ENCODE data around the gene HIVEP3.

The HIVEP3 gene

DNA sequence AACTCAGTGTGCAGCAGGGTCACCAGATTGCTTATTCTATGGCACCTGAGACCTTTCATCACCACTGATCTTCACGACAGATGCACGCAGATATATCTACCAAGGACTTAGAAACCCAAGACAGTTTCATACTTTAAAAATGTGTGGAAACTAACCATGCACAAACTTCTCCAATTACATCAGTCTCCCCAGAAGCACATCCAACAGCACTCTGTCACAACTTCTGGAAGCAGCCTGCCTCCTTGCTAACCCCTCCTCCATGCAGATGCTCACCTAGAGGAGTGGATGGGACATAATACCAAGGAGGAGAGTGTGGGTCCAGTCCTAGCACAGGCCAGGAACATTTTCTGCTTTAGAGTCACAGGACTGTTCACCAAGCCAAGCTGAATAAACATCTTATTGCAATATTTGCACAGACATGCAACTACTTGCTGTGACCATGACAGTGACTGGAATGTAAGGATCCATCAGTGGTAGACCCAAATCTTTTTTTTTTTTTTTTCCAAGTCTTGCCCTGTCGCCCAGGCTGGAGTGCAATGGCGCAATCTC lies 69.4 kb downstream of the HIVEP3 start:
- DNase-seq (ENCODE audit: low read depth in 1 of 2, low spot score in 1 of 2), result no peak

GRCh38 chr1:41848216-41848952 lies 70.3 kb downstream of the HIVEP3 start:
- DNase-seq (ENCODE audit: low read depth in 1 of 2, low spot score in 1 of 2), result no peak

- no peak for DNase-seq (ENCODE audit: low read depth in 1 of 2, low spot score in 1 of 2)
These were observed 71.0 kb downstream of the HIVEP3 start for GRCh38 chr1:41847733-41848132.

GRCh38 chr1:41846625-41847405 lies 71.9 kb downstream of the HIVEP3 start:
- no peak for DNase-seq (ENCODE audit: low read depth in 1 of 2, low spot score in 1 of 2)

GRCh38 chr1:41844781-41845272 lies 73.9 kb downstream of the HIVEP3 start:
- DNase-seq (ENCODE audit: low read depth in 1 of 2, low spot score in 1 of 2), result no peak

DNA sequence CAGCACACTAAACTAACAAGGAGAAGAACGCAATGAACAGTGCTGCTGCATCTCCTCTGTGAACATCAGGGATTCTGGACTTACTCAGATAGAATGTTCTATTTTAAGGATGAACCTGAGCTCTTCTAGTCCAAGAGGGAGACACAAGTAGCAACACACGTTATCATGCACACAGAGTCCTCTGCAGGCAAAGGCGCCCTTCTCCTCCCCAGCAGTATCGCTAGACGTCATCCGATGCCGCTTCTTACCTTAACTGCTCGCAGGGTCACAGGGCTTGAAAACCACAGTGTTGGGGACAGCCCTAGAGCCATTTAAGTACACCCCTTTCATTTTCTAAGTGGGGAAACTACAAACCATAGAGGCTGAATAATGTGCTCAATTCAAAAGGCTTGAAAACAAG lies 74.5 kb downstream of the HIVEP3 start:
- DNase-seq (ENCODE audit: low read depth in 1 of 2, low spot score in 1 of 2), result no peak

DNA sequence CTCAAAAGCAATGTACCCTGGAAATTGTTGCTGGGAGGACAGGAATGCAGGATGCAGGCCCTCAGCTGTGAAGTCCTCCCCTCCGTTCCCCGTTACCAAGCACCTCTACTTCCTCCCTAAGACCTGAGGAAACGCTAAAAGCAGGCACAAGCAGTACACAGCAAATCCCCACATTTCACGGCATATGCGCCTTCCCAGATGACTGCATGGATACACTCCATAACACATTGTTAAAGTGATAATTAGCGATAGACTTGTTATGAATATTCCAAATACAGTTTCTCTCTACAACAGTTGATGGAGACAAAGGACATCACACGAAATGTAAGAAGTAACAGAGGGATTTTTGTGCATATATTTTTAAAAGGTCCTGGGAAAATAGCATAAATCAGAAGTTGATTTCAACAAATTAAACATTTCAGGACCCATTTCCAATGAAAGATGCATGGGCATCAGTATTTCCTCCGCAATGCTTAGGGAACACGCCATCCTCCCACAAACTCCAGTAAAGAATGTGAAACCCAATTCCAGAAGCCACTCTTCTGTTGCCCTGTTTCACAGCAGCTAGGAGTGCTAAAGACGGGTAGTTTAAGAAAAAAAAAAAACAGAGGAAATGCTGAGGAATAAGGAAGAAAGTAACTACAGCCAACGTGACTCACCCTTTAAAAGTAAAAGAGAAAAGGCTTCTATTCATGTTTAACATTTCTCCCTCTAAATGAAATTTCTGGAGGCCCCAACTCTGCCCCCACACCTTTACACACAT lies 75.5 kb downstream of the HIVEP3 start:
- no peak for DNase-seq (ENCODE audit: low read depth in 1 of 2, low spot score in 1 of 2)

- no peak for DNase-seq (ENCODE audit: low read depth in 1 of 2, low spot score in 1 of 2)
These were observed 76.4 kb downstream of the HIVEP3 start for GRCh38 chr1:41842326-41842725.

- DNase-seq (ENCODE audit: low read depth in 1 of 2, low spot score in 1 of 2), result no peak
These were observed 78.0 kb downstream of the HIVEP3 start for GRCh38 chr1:41840592-41841246.

- no peak for DNase-seq (ENCODE audit: low read depth in 1 of 2, low spot score in 1 of 2)
These were observed 80.5 kb downstream of the HIVEP3 start for GRCh38 chr1:41838266-41838665.

GRCh38 chr1:41837691-41838090 lies 81.0 kb downstream of the HIVEP3 start:
- DNase-seq (ENCODE audit: low read depth in 1 of 2, low spot score in 1 of 2), result no peak

- DNase-seq (ENCODE audit: low read depth in 1 of 2, low spot score in 1 of 2), result no peak
These were observed 83.2 kb downstream of the HIVEP3 start for GRCh38 chr1:41835485-41835884.

- no peak for DNase-seq (ENCODE audit: low read depth in 1 of 2, low spot score in 1 of 2)
These were observed 85.2 kb downstream of the HIVEP3 start for GRCh38 chr1:41833519-41834000.

DNA sequence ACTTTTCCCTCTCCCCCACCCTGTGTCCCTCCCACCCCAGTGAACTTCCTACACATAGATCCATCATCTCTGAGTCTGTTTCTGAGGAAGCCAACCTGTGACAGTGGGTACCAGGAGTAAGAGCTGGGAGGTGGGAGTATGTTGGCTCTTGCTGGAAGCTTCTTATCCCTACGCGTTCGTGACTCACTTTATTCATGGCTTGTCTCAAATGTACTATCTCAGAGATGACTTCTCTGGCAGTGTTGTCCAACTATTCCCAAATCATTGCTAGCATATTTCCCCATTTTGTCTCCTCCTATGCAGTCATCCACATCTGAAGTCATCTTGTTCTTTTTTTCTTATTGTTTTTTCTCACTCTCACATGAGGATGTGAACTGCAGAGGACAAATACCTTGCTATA lies 88.0 kb downstream of the HIVEP3 start:
- DNase-seq (ENCODE audit: low read depth in 1 of 2, low spot score in 1 of 2), result no peak

- DNase-seq (ENCODE audit: low read depth in 1 of 2, low spot score in 1 of 2), result no peak
These were observed 90.6 kb downstream of the HIVEP3 start for GRCh38 chr1:41827991-41828570.

DNA sequence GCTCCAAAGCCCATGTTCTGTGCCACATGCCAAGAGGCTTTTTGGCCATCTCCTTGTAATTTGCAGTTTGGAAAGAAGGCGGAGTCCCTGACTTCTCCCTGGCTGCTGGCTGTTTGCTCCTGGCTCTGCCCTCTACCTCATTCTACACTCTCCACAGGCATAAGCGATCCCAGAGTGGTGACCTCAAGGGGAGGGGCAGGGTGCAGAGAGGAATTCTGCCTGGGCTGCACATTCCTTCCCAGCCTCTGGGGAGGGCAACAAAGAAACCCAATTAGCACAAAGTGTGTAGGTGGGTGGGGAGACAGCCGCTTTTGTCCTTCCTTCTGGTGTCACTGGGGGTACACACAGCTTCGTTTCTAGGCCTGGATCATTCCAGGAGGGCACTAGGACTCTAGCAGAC lies 95.3 kb downstream of the HIVEP3 start:
- DNase-seq (ENCODE audit: low read depth in 1 of 2, low spot score in 1 of 2), result no peak

GRCh38 chr1:41822866-41823265 lies 95.9 kb downstream of the HIVEP3 start:
- no peak for DNase-seq (ENCODE audit: low read depth in 1 of 2, low spot score in 1 of 2)

- DNase-seq (ENCODE audit: low read depth in 1 of 2, low spot score in 1 of 2), result no peak
These were observed 98.9 kb downstream of the HIVEP3 start for GRCh38 chr1:41819843-41820242.

GRCh38 chr1:41819069-41819468 lies 99.7 kb downstream of the HIVEP3 start:
- DNase-seq (ENCODE audit: low read depth in 1 of 2, low spot score in 1 of 2), result no peak

DNA sequence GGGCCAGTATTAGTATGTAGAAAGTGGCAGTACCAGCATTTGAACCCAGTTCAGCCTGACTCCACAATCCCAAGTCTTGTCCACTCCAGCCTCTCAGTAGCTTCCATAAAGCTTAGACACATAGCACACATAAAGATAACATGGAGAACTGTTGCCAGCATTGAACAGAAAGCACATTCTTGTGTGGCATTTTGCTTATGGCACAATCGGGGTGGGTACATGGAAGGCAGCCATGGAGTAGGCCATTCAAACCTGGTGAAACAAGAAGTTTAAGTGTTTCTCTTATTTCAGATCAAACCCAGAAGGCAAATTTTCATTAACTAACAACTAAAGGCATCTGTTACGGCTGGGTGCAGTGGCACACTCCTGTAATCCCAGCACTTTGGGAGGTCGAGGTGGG lies 102.7 kb downstream of the HIVEP3 start:
- no peak for DNase-seq (ENCODE audit: low read depth in 1 of 2, low spot score in 1 of 2)
